ENCODE data around the gene MTO1.
A peak's percentile ranks its signal among the peaks of the same experiment; 100 is the strongest.
"Not testable (repeated sequence)": the region's sequence is repeated elsewhere in the genome, so short reads cannot be mapped to it uniquely, and the experiment has no call there.

The MTO1 gene

GRCh38 chr6:73518982-73519881 is 57.7 kb downstream of the MTO1 start:
- Histone ChIP-seq H3K36me3 (ENCODE audit: insufficient read depth, low read length) (peaks cover 46% of the 10 kb centered on the region), H3K4me1 (ENCODE audit: insufficient read depth, low read length) (peaks cover 47% of the 10 kb centered on the region), H3K4me3 (ENCODE audit: low read depth in 1 of 2, low read length in 2 of 2) (peak overlapping the region; percentile 35 to 97), H3K27ac (ENCODE audit: low read depth, low read length) (peak overlapping the region; percentile 100), H3K9ac (ENCODE audit: low read length) (peak overlapping the region; percentile 98)
- H3K27me3 ChIP-seq (ENCODE audit: control insufficient read depth in 1 of 2, insufficient read depth in 2 of 2, low read length in 2 of 2); H3K9me3 ChIP-seq (ENCODE audit: low read length): not testable (repeated sequence)

GRCh38 chr6:73519926-73520687 is 58.6 kb downstream of the MTO1 start:
- peaks cover 41% of the 10 kb centered on the region for H3K36me3 ChIP-seq (ENCODE audit: insufficient read depth, low read length)
- peak overlapping the region; percentile 100 for H3K27ac ChIP-seq (ENCODE audit: low read depth, low read length)
- H3K4me1 ChIP-seq (ENCODE audit: insufficient read depth, low read length), result peaks cover 44% of the 10 kb centered on the region
- H3K27me3 ChIP-seq (ENCODE audit: control insufficient read depth in 1 of 2, insufficient read depth in 2 of 2, low read length in 2 of 2), result no peaks in the 10 kb centered on the region
- peak overlapping the region; percentile 98 for H3K9ac ChIP-seq (ENCODE audit: low read length)
- H3K4me3 ChIP-seq (ENCODE audit: low read depth in 1 of 2, low read length in 2 of 2), result peak overlapping the region; percentile 97 to 100
- no peaks in the 10 kb centered on the region for H3K9me3 ChIP-seq (ENCODE audit: low read length)

- no peaks in the 10 kb centered on the region for H3K27me3 ChIP-seq (ENCODE audit: control insufficient read depth in 1 of 2, insufficient read depth in 2 of 2, low read length in 2 of 2)
- peaks cover 34% of the 10 kb centered on the region for H3K36me3 ChIP-seq (ENCODE audit: insufficient read depth, low read length)
- H3K4me1 ChIP-seq (ENCODE audit: insufficient read depth, low read length), result peaks cover 40% of the 10 kb centered on the region
- H3K9me3 ChIP-seq (ENCODE audit: low read length), result no peaks in the 10 kb centered on the region
- H3K27ac ChIP-seq (ENCODE audit: low read depth, low read length), result peak within 1 kb of the TSS; percentile 100
- peak within 1 kb of the TSS; percentile 97 to 100 for H3K4me3 ChIP-seq (ENCODE audit: low read depth in 1 of 2, low read length in 2 of 2)
- H3K9ac ChIP-seq (ENCODE audit: low read length), result peak within 1 kb of the TSS; percentile 98
Observed at GRCh38 chr6:73520688-73521350, 59.3 kb downstream of the MTO1 start, which contains the start of gene EEF1A1. EEF1A1 (minus strand) TSS chr6:73521032; CDS start chr6:73520026, 1,006 bp downstream.

- no peaks in the 10 kb centered on the region for H3K9me3 ChIP-seq (ENCODE audit: low read length)
- H3K4me1 ChIP-seq (ENCODE audit: insufficient read depth, low read length), result peaks cover 33% of the 10 kb centered on the region
- peak overlapping the region; percentile 70 to 97 for H3K4me3 ChIP-seq (ENCODE audit: low read depth in 1 of 2, low read length in 2 of 2)
- no peaks in the 10 kb centered on the region for H3K27me3 ChIP-seq (ENCODE audit: control insufficient read depth in 1 of 2, insufficient read depth in 2 of 2, low read length in 2 of 2)
- H3K9ac ChIP-seq (ENCODE audit: low read length), result peak overlapping the region; percentile 96
- H3K36me3 ChIP-seq (ENCODE audit: insufficient read depth, low read length), result peaks cover 29% of the 10 kb centered on the region
- peak overlapping the region; percentile 100 for H3K27ac ChIP-seq (ENCODE audit: low read depth, low read length)
Observed at GRCh38 chr6:73521351-73521985, 59.9 kb downstream of the MTO1 start.

- no peaks in the 10 kb centered on the region for H3K27me3 ChIP-seq (ENCODE audit: control insufficient read depth in 1 of 2, insufficient read depth in 2 of 2, low read length in 2 of 2)
- peak overlapping the region; percentile 51 to 62 for H3K4me3 ChIP-seq (ENCODE audit: low read depth in 1 of 2, low read length in 2 of 2)
- H3K36me3 ChIP-seq (ENCODE audit: insufficient read depth, low read length), result peaks cover 13% of the 10 kb centered on the region
- peaks cover 19% of the 10 kb centered on the region for H3K4me1 ChIP-seq (ENCODE audit: insufficient read depth, low read length)
- H3K9ac ChIP-seq (ENCODE audit: low read length), result peak overlapping the region; percentile 72
- no peaks in the 10 kb centered on the region for H3K9me3 ChIP-seq (ENCODE audit: low read length)
- H3K27ac ChIP-seq (ENCODE audit: low read depth, low read length), result peak overlapping the region; percentile 77
Observed at GRCh38 chr6:73523434-73524123, 62.0 kb downstream of the MTO1 start.

- no peak overlapping the region for H3K27ac ChIP-seq (ENCODE audit: low read depth, low read length)
- no peak overlapping the region for H3K9ac ChIP-seq (ENCODE audit: low read length)
- no peaks in the 10 kb centered on the region for H3K27me3 ChIP-seq (ENCODE audit: control insufficient read depth in 1 of 2, insufficient read depth in 2 of 2, low read length in 2 of 2)
- peaks cover 7% of the 10 kb centered on the region for H3K4me1 ChIP-seq (ENCODE audit: insufficient read depth, low read length)
- no peaks in the 10 kb centered on the region for H3K9me3 ChIP-seq (ENCODE audit: low read length)
- no peaks in the 10 kb centered on the region for H3K36me3 ChIP-seq (ENCODE audit: insufficient read depth, low read length)
- no peak overlapping the region for H3K4me3 ChIP-seq (ENCODE audit: low read depth in 1 of 2, low read length in 2 of 2)
Observed at GRCh38 chr6:73525546-73526330, 64.2 kb downstream of the MTO1 start.

- Histone ChIP-seq H3K27me3 (ENCODE audit: control insufficient read depth in 1 of 2, insufficient read depth in 2 of 2, low read length in 2 of 2) (no peaks in the 10 kb centered on the region), H3K36me3 (ENCODE audit: insufficient read depth, low read length) (no peaks in the 10 kb centered on the region), H3K27ac (ENCODE audit: low read depth, low read length) (no peak overlapping the region), H3K4me3 (ENCODE audit: low read depth in 1 of 2, low read length in 2 of 2) (no peak overlapping the region), H3K9ac (ENCODE audit: low read length) (no peak overlapping the region), H3K4me1 (ENCODE audit: insufficient read depth, low read length) (no peaks in the 10 kb centered on the region), H3K9me3 (ENCODE audit: low read length) (no peaks in the 10 kb centered on the region)
Observed at GRCh38 chr6:73528897-73529296, 67.4 kb downstream of the MTO1 start.

GRCh38 chr6:73532293-73532692 is 70.8 kb downstream of the MTO1 start:
- H3K27ac ChIP-seq (ENCODE audit: low read depth, low read length), result no peak overlapping the region
- H3K9me3 ChIP-seq (ENCODE audit: low read length), result no peaks in the 10 kb centered on the region
- H3K4me1 ChIP-seq (ENCODE audit: insufficient read depth, low read length), result no peaks in the 10 kb centered on the region
- H3K27me3 ChIP-seq (ENCODE audit: control insufficient read depth in 1 of 2, insufficient read depth in 2 of 2, low read length in 2 of 2), result no peaks in the 10 kb centered on the region
- no peak overlapping the region for H3K9ac ChIP-seq (ENCODE audit: low read length)
- H3K36me3 ChIP-seq (ENCODE audit: insufficient read depth, low read length), result no peaks in the 10 kb centered on the region
- H3K4me3 ChIP-seq (ENCODE audit: low read depth in 1 of 2, low read length in 2 of 2), result no peak overlapping the region

GRCh38 chr6:73534628-73535027 is 73.1 kb downstream of the MTO1 start:
- H3K9me3 ChIP-seq (ENCODE audit: low read length), result no peaks in the 10 kb centered on the region
- H3K36me3 ChIP-seq (ENCODE audit: insufficient read depth, low read length), result no peaks in the 10 kb centered on the region
- no peak overlapping the region for H3K27ac ChIP-seq (ENCODE audit: low read depth, low read length)
- no peak overlapping the region for H3K9ac ChIP-seq (ENCODE audit: low read length)
- H3K27me3 ChIP-seq (ENCODE audit: control insufficient read depth in 1 of 2, insufficient read depth in 2 of 2, low read length in 2 of 2), result no peaks in the 10 kb centered on the region
- H3K4me1 ChIP-seq (ENCODE audit: insufficient read depth, low read length), result no peaks in the 10 kb centered on the region
- no peak overlapping the region for H3K4me3 ChIP-seq (ENCODE audit: low read depth in 1 of 2, low read length in 2 of 2)

- H3K4me3 ChIP-seq (ENCODE audit: low read depth in 1 of 2, low read length in 2 of 2), result no peak overlapping the region
- H3K9me3 ChIP-seq (ENCODE audit: low read length), result no peaks in the 10 kb centered on the region
- no peaks in the 10 kb centered on the region for H3K36me3 ChIP-seq (ENCODE audit: insufficient read depth, low read length)
Observed at GRCh38 chr6:73537677-73538076, 76.1 kb downstream of the MTO1 start.

More at GRCh38 chr6:73537677-73538076, 76.1 kb downstream of the MTO1 start:
- Histone ChIP-seq H3K4me1 (ENCODE audit: insufficient read depth, low read length) (no peaks in the 10 kb centered on the region), H3K9ac (ENCODE audit: low read length) (no peak overlapping the region), H3K27me3 (ENCODE audit: control insufficient read depth in 1 of 2, insufficient read depth in 2 of 2, low read length in 2 of 2) (no peaks in the 10 kb centered on the region), H3K27ac (ENCODE audit: low read depth, low read length) (no peak overlapping the region)
